Left ventricle myocardium inferior (tissue), 1 donor: ENCODE data around the gene DOK6. TPM values are rescaled to one million over a fixed set of nuclear protein-coding genes. Genes with fewer than 3 reads are reported as not detected.

ENCODE experiments used
- DNase-seq: peaks from one replicate; pipeline ENCODE4 v3.0.0-alpha.2; 2020
- H3K27ac ChIP-seq: fragments of 200-600 bp; replicated peaks from 2 replicates; pipeline ENCODE4 v1.8.0; 2021
- H3K27me3 ChIP-seq: fragments of 200-600 bp; 2 replicates; pipeline ENCODE4 v1.8.0; 2021; ENCODE audit warnings: low read depth
- H3K36me3 ChIP-seq: fragments of 200-600 bp; 2 replicates; pipeline ENCODE4 v1.8.0; 2021
- H3K4me1 ChIP-seq: fragments of 200-600 bp; 2 replicates; pipeline ENCODE4 v1.8.0; 2021
- H3K4me3 ChIP-seq: fragments of 200-600 bp; 2 replicates; pipeline ENCODE4 v1.8.0; 2021; ENCODE audit warnings: mild to moderate bottlenecking, moderate library complexity
- H3K9me3 ChIP-seq: fragments of 200-600 bp; replicated peaks from 2 replicates; pipeline ENCODE4 v1.8.0; 2021
- CTCF ChIP-seq: fragments of 200-600 bp; IDR thresholded peaks from 2 replicates; pipeline ENCODE4 v1.8.0; 2021; ENCODE audit warnings: antibody characterized with exemption, mild to moderate bottlenecking, borderline replicate concordance
- intact Hi-C: fragments of 100-400 bp; cut with micrococcal nuclease; formaldehyde crosslinking; loops from one replicate; pipeline ENCODE4 v1.11.0; 2022
- total RNA-seq: library from RNA; stranded (reverse); fragmentation: NEBNext Ultra II Directional; extraction: Animal tissue kit (Norgen Biotek cat#: 25700); gene quantifications from one replicate; pipeline ENCODE4 v1.2.1, GENCODE V29; 2021
- donor health status: DM: no; HTN: yes; CAD: no; lungs with severe emphysema.

The DOK6 gene
- total RNA-seq, 1 donor from 2014 or later: 0.96 TPM

- intact Hi-C loops: no loop called here
- Histone ChIP-seq H3K4me3 (no peak overlapping the region), H3K27me3 (no peaks in the 10 kb centered on the region), H3K4me1 (no peaks in the 10 kb centered on the region), H3K36me3 (no peaks in the 10 kb centered on the region), H3K9me3 (peaks cover 22% of the 10 kb centered on the region), H3K27ac (no peak overlapping the region)
- TF ChIP-seq CTCF: no peak
- DNase-seq: no peak
Observed at GRCh38 chr18:69558052-69558451, 157.4 kb downstream of the DOK6 start.

GRCh38 chr18:69559604-69560003 is 158.9 kb downstream of the DOK6 start:
- Histone ChIP-seq H3K27me3 (no peaks in the 10 kb centered on the region), H3K9me3 (peaks cover 14% of the 10 kb centered on the region), H3K4me1 (no peaks in the 10 kb centered on the region), H3K36me3 (no peaks in the 10 kb centered on the region), H3K4me3 (no peak overlapping the region), H3K27ac (no peak overlapping the region)
- TF ChIP-seq CTCF: no peak
- intact Hi-C loops: no loop called here
- DNase-seq: no peak

- no peak for DNase-seq
- TF ChIP-seq CTCF: no peak
- Histone ChIP-seq H3K4me1 (no peaks in the 10 kb centered on the region), H3K36me3 (peaks cover 4% of the 10 kb centered on the region), H3K9me3 (peaks cover 18% of the 10 kb centered on the region), H3K27ac (no peak overlapping the region), H3K4me3 (no peak overlapping the region), H3K27me3 (no peaks in the 10 kb centered on the region)
- intact Hi-C loops: no loop called here
Observed at GRCh38 chr18:69564602-69565001, 163.9 kb downstream of the DOK6 start.

- Histone ChIP-seq H3K4me3 (no peak overlapping the region), H3K4me1 (no peaks in the 10 kb centered on the region), H3K27me3 (no peaks in the 10 kb centered on the region), H3K36me3 (peaks cover 4% of the 10 kb centered on the region), H3K9me3 (peaks cover 11% of the 10 kb centered on the region), H3K27ac (no peak overlapping the region)
- no peak for TF ChIP-seq CTCF
- no peak for DNase-seq
- intact Hi-C loops: no loop called here
Observed at GRCh38 chr18:69567813-69568488, 167.3 kb downstream of the DOK6 start.

- Histone ChIP-seq H3K4me3 (no peak overlapping the region), H3K27me3 (no peaks in the 10 kb centered on the region), H3K9me3 (peaks cover 11% of the 10 kb centered on the region), H3K4me1 (no peaks in the 10 kb centered on the region), H3K36me3 (peaks cover 4% of the 10 kb centered on the region), H3K27ac (no peak overlapping the region)
- DNase-seq: no peak
- no peak for TF ChIP-seq CTCF
- intact Hi-C loops: no loop called here
Observed at GRCh38 chr18:69569133-69569532, 168.4 kb downstream of the DOK6 start.

- Histone ChIP-seq H3K4me1 (no peaks in the 10 kb centered on the region), H3K36me3 (no peaks in the 10 kb centered on the region), H3K9me3 (peaks cover 6% of the 10 kb centered on the region), H3K27ac (no peak overlapping the region), H3K27me3 (no peaks in the 10 kb centered on the region), H3K4me3 (no peak overlapping the region)
- intact Hi-C loops: no loop called here
- TF ChIP-seq CTCF: no peak
- DNase-seq: no peak
Observed at GRCh38 chr18:69574401-69574800, 173.7 kb downstream of the DOK6 start.
